K562 (cell line): ENCODE data around the gene LAMA4.

ENCODE experiments used
- AFF4 ChIP-seq: sonication (generic); formaldehyde crosslinking; IDR thresholded peaks from 2 replicates; pipeline ENCODE4 v1.8.0; 2023; ENCODE audit warnings: mild to moderate bottlenecking, missing genetic modification reagents
- EZH2 ChIP-seq: IDR thresholded peaks from 2 replicates; pipeline ENCODE4 v1.6.1; 2012; ENCODE audit warnings: low read depth, mild to moderate bottlenecking, inconsistent platforms, low read length, borderline replicate concordance
- POLR2A ChIP-seq: fragments of 450-650 bp; conservative IDR thresholded peaks from 2 replicates; pipeline ENCODE4 v1.6.1; 2016
- RCOR1 ChIP-seq, 2 experiments: IDR thresholded peaks; 2 replicates each; pipeline ENCODE4 v1.6.1; 2012; ENCODE audit warnings: low read depth in 2 of 2, low read length in 2 of 2, borderline replicate concordance in 1 of 2, improper control_type of control experiment in 1 of 2
- ZFP30 ChIP-seq: fragments of 250-450 bp; sonication (Bioruptor Pico); IDR thresholded peaks from 2 replicates; pipeline ENCODE4 v1.8.0; 2022; ENCODE audit warnings: moderate library complexity, mild to moderate bottlenecking, inconsistent platforms, borderline replicate concordance
- TF ChIP-seq, protein P1 (sequence below): sonication (generic); formaldehyde crosslinking; IDR thresholded peaks from 2 replicates; pipeline ENCODE4 v1.8.1; 2023; ENCODE audit warnings: mild to moderate bottlenecking, missing genetic modification reagents

DNA sequence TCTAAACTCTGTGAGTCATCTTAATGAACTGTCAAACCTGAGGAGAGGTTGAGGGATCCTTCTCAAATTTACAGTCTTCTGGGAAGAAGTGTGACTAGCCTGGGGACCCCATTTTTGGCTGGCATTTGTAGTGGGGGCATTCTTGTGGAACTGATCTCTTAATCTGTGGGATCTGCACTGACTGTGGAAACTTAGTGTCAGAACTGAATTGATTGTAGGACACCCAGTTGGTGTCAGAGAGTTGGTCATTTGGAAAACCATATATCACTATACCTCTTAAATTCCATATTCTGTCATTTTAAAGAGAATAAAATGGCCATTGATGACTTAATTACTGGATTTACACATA is 48.3 kb downstream of the LAMA4 start:
- TF ChIP-seq POLR2A (no peak), AFF4 (CRISPR knock-in tag) (no peak), RCOR1 (IDR thresholded peaks at IDR 0.05; ENCODE audit: borderline replicate concordance in 1 of 2, low read depth in 2 of 2, low read length in 2 of 2) (no peak), ZFP30 (CRISPR knock-in tag) (no peak), EZH2 (no peak)
- TF ChIP-seq, protein P1, sequence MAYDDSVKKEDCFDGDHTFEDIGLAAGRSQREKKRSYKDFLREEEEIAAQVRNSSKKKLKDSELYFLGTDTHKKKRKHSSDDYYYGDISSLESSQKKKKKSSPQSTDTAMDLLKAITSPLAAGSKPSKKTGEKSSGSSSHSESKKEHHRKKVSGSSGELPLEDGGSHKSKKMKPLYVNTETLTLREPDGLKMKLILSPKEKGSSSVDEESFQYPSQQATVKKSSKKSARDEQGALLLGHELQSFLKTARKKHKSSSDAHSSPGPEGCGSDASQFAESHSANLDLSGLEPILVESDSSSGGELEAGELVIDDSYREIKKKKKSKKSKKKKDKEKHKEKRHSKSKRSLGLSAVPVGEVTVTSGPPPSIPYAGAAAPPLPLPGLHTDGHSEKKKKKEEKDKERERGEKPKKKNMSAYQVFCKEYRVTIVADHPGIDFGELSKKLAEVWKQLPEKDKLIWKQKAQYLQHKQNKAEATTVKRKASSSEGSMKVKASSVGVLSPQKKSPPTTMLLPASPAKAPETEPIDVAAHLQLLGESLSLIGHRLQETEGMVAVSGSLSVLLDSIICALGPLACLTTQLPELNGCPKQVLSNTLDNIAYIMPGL (CRISPR knock-in tag): no peak
